ENCODE measurements around the gene PLAA.

Gene PLAA

GRCh38 chr9:26946753-26947727 lies at the start of gene PLAA:
Gene PLAA, minus strand, starts transcription at chr9:26947242. Its CDS starts 197 bp downstream, at chr9:26947045.
- TF ChIP-seq CTCF (IDR thresholded peaks at IDR 0.05; ENCODE audit: low read depth, low read length, missing control alignments): no peak
- DNase-seq (ENCODE audit: low read depth): peak; percentile 79
- peak within 1 kb of the TSS; percentile 85 for H3K4me3 ChIP-seq (ENCODE audit: low read depth, low read length)
- in situ Hi-C loops (cut with HindIII; ENCODE audit: low sequenced_read_pairs): no loop called here

GRCh38 chr9:26995810-26996209 lies 48.8 kb upstream of the PLAA start:
- DNase-seq (ENCODE audit: low read depth): no peak
- TF ChIP-seq CTCF (IDR thresholded peaks at IDR 0.05; ENCODE audit: low read depth, low read length, missing control alignments): no peak
- no peak overlapping the region for H3K4me3 ChIP-seq (ENCODE audit: low read depth, low read length)
- in situ Hi-C loops (cut with HindIII; ENCODE audit: low sequenced_read_pairs): no loop called here

- DNase-seq (ENCODE audit: low read depth): no peak
- in situ Hi-C loops (cut with HindIII; ENCODE audit: low sequenced_read_pairs): no loop called here
- TF ChIP-seq CTCF (IDR thresholded peaks at IDR 0.05; ENCODE audit: low read depth, low read length, missing control alignments): no peak
- no peak overlapping the region for H3K4me3 ChIP-seq (ENCODE audit: low read depth, low read length)
These were observed 36.3 kb upstream of the PLAA start for GRCh38 chr9:26983340-26983739.

GRCh38 chr9:26975728-26976707 lies 29.0 kb upstream of the PLAA start:
- TF ChIP-seq CTCF (IDR thresholded peaks at IDR 0.05; ENCODE audit: low read depth, low read length, missing control alignments): peak; percentile 60
- DNase-seq (ENCODE audit: low read depth): peak; percentile 24
- in situ Hi-C loops (cut with HindIII; ENCODE audit: low sequenced_read_pairs): no loop called here
- no peak overlapping the region for H3K4me3 ChIP-seq (ENCODE audit: low read depth, low read length)

- no peak for DNase-seq (ENCODE audit: low read depth)
- in situ Hi-C loops (cut with HindIII; ENCODE audit: low sequenced_read_pairs): no loop called here
- no peak for TF ChIP-seq CTCF (IDR thresholded peaks at IDR 0.05; ENCODE audit: low read depth, low read length, missing control alignments)
- no peak overlapping the region for H3K4me3 ChIP-seq (ENCODE audit: low read depth, low read length)
These were observed 27.9 kb upstream of the PLAA start for GRCh38 chr9:26974927-26975326.

- in situ Hi-C loops (cut with HindIII; ENCODE audit: low sequenced_read_pairs): no loop called here
- no peak for DNase-seq (ENCODE audit: low read depth)
- H3K4me3 ChIP-seq (ENCODE audit: low read depth, low read length): no peak overlapping the region
- no peak for TF ChIP-seq CTCF (IDR thresholded peaks at IDR 0.05; ENCODE audit: low read depth, low read length, missing control alignments)
These were observed 26.9 kb upstream of the PLAA start for GRCh38 chr9:26973989-26974388.

Data from astrocyte of the cerebellum (primary cell).